HG03520 (cell line): Measurements from ENCODE around the gene IFITM1.
"Not testable (repeated sequence)": the region's sequence is repeated elsewhere in the genome, so short reads cannot be mapped to it uniquely, and the experiment has no call there.

ENCODE experiments used
- ATAC-seq: cut with Tn5 transposase; IDR thresholded peaks from one replicate; pipeline ENCODE4 v1.9.1; 2021; ENCODE audit warnings: mild to moderate bottlenecking, moderate library complexity; ENCODE audit not compliant: unreplicated experiment

IFITM1 gene

GRCh38 chr11:362642-363442 is 49.0 kb downstream of the IFITM1 start:
- ATAC-seq, result no peak

GRCh38 chr11:363443-363805 is 49.6 kb downstream of the IFITM1 start:
- ATAC-seq, result not testable (repeated sequence)

GRCh38 chr11:363948-364761 is 50.3 kb downstream of the IFITM1 start:
- no peak for ATAC-seq
